Hematopoietic multipotent progenitor cell (in vitro differentiated cells): ENCODE data around the gene TPRN. TPM values are rescaled to one million over a fixed set of nuclear protein-coding genes. Genes with fewer than 3 reads are reported as not detected.

Experiments
- DNase-seq, 3 donors: peaks; one replicate each; pipeline ENCODE4 v3.0.0-alpha.2; 2011 to 2015; ENCODE audit warnings: low read depth in 2 of 3, low spot score in 2 of 3
- total RNA-seq: library from RNA; depleted of rRNA; stranded (reverse); fragments of >200 nt; gene quantifications from one replicate; pipeline ENCODE4 v1.2.3, GENCODE V29; 2012

TPRN gene
- total RNA-seq, 1 donor = 3.0 TPM

DNA sequence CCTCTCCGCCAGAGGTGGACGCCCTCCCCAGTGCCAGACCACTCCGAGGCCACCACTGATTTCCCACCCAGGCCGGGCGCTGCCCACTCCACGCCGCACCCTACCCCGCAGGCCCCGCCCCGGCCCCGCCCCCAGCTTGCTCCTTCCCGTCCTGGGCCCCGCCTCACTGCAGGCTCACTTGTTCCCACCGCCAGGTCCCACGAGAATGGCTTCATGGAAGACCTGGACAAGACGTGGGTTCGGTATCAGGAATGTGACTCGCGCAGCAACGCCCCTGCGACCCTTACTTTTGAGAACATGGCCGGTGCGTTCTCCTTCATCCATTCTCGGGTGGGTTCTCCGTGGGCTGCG, 37.2 kb downstream of the TPRN start:
- no peak for DNase-seq

DNA sequence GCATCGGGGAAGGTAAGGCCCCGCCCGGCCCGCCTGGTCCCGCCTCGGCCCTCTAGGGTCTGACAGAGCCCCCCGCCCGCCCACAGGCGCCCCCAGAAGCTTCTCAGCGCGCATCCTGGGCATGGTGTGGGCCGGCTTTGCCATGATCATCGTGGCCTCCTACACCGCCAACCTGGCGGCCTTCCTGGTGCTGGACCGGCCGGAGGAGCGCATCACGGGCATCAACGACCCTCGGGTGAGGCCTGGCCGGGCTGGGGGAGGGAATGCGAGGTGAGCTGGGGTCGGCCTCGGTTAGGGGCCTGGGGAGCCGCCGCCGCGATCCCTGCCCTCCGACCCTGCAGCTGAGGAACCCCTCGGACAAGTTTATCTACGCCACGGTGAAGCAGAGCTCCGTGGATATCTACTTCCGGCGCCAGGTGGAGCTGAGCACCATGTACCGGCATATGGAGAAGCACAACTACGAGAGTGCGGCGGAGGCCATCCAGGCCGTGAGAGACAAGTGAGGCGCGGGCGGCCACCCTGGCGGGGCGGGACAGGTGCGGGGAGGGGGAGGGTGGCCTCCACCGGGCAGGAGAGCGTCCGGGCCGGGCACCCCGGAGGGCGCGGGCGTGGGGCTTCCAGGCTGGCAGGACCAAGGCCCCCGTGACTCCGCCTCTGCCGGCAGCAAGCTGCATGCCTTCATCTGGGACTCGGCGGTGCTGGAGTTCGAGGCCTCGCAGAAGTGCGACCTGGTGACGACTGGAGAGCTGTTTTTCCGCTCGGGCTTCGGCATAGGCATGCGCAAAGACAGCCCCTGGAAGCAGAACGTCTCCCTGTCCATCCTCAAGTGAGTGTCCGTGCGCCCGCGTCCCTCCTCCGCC, 37.8 kb downstream of the TPRN start:
- no peak for DNase-seq

DNA sequence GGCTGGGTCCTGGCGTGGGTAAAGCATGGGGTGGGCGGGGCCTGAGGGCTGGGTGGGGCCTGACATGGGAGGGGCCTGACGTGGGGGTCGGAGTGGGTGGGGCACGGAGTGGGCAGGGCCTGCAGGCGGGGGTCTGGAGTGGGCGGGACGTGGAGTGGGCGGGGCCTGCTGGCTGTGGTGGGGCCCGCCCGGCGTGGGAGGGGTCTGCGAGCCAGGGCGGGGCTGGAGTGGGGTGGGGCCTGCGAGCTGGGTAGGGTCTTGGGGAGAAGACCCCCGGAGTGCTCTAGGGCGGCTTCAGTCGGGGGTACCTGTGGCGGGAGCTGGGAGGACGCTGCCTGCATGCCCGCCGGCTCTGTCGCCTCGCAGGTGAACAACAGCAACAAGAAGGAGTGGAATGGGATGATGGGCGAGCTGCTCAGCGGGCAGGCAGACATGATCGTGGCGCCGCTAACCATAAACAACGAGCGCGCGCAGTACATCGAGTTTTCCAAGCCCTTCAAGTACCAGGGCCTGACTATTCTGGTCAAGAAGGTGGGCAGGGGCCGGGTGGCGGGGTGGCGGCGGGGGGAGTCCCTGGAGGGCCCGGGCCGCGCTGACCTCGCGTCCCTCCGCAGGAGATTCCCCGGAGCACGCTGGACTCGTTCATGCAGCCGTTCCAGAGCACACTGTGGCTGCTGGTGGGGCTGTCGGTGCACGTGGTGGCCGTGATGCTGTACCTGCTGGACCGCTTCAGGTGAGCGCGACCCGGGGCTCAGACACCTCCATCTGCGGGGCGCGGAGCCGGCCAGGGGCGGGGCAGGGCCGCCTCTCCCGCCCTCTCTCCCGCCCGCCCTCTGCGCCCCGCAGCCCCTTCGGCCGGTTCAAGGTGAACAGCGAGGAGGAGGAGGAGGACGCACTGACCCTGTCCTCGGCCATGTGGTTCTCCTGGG, 38.7 kb downstream of the TPRN start:
- DNase-seq = no peak

DNA sequence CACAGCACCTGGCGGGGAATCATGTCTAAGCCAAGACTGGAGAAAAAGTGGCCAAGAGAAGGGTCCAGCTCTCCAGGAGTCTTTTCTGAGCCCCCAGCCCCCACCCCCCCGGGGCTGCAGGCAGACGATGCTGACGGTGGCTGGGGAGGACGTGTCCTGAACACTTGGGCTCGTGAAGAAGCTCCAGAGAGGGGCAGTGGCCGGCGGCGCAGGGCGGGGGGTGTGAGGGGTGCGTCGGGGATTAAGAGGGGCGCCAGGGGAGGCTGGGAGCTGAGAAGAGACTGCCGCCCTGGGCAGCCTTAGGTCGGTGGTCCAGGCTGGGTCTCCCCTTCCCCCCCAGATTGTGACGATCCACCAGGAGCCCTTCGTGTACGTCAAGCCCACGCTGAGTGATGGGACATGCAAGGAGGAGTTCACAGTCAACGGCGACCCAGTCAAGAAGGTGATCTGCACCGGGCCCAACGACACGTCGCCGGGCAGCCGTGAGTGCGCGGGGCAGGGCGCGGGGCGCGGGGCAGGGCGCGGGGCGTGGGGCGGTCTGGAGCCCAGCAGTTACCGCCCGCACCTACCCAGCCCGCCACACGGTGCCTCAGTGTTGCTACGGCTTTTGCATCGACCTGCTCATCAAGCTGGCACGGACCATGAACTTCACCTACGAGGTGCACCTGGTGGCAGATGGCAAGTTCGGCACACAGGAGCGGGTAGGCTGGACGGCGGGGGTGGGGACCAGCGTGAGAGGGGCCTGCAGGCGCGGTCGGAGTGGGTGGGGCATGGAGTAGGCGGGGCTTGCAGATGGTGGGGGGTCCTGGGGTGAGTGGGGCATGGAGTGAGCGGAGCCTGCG, 39.6 kb downstream of the TPRN start:
- DNase-seq = no peak

DNA sequence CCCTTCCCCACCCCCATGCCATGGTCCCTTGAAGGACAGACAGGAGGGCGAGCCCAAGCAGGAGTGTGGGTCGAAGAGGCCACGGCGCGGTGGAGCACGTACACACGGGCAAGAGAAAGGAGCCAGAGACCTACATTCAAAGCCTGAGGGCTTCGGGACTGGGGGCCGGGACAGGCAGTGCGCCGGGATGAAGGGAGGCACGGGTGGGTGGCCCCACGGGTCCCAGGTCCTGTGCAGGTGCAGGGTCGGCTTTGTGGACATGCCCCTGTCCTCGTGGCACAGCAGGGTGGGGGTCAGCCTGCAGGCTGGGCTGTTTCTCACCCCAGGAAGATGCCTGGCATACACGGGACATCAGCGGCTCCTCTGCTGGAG, 40.5 kb downstream of the TPRN start:
- no peak for DNase-seq

DNA sequence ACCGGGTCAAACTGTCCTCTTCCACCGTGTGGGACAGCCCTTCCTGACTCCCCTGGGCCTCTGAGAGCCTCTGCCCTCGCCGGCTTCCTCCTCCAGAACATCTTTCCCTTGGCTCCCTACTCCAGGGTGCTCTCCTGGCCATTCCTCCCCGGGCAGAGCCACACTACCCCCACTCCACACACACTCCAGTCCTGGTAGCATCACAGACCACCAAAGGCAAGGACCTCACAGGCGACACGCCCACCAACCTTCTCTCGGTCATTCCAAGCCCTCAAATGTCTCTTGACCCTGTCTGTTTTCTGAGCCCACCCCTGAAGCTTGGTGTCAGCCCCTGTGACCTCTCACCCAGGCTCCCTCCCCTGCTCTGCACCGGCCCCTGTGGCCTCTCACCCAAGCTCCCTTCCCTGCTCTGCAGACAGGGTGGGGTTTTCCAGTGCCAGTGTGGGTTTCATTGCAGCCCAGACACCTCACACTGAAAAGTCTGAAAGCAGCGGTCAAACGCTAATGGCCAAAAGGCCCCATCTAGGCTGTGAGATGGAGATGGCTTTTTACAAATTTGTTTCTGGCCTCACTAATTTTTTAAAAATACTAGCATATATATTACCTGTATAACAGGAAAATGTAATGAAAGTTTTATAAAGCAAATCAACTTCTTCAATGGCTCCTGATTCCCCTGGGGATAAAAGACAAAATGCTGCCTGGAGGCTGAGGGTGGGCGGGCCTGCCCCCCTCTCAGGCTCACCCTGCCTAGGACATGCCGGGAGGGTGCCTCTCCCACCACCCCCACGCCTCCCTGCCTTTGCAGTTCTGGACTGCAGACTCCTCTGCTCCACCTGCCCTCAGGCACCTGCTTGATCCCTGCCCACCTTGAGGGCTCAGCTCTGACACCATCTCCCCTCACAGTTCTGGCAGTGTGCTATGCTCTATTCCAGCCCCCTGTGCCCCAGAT, 41.2 kb downstream of the TPRN start:
- DNase-seq = no peak

DNA sequence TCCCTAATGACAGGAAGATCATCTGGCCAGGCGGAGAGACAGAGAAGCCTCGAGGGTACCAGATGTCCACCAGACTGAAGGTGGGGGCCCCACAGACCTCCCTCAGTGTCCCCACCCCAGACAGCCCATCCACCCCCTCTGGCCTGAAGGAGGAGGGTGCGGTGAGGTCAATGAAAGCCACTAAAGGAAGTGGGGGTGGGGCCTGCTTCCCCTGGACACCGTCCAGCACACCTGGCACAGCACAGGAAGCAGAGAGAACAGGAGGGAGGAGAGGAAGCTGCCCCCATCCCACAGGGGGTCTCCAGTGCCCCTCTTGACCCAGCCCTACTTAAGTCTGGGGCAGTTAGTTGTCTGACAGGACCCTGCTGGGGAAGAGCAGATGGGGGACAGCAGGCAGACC, 41.9 kb downstream of the TPRN start:
- no peak for DNase-seq

DNA sequence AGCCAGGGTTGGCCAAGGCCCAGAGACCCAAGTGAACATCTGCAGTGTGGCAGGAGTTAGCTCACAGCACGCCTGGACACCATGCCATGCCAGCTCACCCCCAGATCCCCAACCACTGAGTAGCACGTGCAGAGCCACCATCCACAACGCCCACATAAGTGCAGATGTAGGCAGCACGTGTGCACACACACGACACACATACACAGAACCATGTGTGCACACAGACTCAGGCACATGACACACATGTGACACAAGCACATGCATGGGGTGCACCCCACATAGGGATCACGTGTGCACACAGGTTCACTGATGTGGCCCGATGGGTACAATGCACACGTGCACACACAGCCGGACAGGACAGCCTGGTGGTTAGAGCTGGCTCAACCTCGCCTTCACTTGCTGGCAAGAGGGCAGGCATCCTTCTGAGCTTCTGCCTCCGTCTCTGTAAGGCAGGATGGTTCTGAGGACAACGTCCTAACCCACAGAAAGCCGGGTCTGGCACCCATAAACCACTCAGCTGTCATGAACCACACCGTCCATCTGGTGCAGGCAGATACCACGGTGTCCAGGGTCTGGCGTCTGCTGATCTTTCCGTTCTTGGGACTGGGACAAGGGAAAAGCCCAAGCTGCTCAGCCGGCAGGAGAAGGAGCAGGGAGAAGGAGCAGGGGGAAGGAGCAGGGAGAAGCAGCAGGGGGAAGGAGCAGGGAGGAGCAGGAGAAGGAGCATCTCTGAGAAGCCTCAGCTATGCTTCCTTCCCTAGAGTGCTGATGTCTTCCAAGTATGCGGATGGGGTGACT, 42.7 kb downstream of the TPRN start:
- DNase-seq = no peak

DNA sequence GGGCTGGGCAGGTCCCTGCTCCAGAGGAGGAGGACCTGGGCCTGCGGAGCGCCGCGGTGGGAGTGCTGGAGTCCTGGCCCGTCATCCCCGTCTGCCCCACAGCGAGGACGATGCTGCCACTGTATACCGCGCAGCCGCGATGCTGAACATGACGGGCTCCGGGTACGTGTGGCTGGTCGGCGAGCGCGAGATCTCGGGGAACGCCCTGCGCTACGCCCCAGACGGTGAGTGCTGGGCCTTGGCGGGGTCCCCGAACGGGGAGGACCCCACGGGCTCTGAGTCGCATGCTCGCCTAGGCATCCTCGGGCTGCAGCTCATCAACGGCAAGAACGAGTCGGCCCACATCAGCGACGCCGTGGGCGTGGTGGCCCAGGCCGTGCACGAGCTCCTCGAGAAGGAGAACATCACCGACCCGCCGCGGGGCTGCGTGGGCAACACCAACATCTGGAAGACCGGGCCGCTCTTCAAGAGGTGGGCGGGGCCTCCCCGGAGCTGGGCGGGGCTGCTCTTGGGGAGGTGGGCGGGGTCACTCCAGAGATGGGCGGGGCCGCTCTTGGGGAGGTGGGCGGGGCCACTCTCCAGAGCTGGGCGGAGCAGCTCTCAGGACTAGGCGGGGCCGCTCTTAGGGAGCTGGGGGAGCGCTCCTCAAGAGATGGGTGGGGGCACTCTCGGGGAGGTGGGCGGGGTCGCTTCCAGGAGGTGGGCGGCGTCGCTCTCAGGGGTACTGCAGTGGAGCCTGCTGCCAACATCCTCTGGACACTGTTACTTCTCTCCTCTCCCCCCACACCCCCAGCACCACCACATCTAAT, 43.8 kb downstream of the TPRN start:
- DNase-seq = peak; percentile 22 to 67 (median 48)

DNA sequence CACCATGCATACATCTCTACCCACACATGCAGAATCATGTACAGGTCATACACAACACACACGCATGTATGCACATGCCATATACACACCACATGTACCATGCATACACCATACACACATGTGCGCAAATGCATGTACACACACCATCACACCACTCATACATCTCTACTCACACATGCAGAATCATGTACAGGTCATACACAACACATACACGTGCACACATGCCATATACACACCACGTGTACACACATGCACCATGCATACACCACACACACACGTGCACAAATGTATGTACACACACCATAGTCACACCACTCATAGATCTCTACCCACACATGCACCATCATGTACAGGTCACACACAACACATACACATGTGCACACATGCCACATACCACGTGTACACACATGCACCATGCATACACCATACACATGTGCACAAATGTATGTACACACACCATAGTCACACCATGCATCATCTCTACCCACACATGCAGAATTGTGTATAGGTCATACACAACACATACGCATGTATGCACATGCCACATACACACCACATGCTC, 47.6 kb downstream of the TPRN start:
- no peak for DNase-seq

DNA sequence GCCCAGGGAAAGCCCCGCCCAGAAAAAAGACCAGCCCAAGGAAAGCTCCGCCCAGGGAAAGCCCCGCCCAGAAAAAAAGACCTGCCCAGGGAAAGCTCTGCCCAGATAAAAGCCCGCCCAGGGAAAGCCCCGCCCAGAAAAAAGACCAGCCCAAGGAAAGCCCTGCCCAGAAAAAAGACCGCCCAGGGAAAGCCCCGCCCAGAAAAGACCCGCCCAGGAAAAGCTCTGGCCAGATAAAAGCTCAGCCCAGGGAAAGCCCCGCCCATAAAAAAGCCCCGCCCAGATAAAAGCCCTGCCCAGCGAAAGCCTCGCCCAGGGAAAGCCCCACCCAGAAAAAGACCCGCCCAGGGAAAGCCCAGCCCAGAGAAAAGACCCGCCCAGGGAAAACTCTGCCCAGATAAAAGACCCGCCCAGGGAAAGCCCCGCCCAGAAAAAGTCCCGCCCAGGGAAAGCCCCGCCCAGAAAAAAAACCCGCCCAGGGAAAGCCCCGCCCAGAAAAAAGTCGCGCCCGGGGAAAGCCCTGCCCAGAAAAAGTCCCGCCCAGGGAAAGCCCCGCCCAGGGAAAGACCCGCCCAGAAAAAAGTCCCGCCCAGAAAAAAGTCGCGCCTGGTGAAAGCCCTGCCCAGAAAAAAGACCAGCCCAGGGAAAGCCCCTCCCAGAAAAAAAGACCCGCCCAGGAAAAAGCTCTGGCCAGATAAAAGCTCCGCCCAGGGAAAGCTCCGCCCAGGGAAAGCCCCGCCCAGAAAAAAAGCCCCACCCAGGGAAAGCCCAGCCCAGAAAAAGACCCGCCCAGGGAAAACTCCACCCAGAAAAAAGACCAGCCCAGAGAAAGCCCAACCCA, 49.7 kb downstream of the TPRN start:
- peak in 2 of 3 donors; percentile 45 to 70 for DNase-seq

DNA sequence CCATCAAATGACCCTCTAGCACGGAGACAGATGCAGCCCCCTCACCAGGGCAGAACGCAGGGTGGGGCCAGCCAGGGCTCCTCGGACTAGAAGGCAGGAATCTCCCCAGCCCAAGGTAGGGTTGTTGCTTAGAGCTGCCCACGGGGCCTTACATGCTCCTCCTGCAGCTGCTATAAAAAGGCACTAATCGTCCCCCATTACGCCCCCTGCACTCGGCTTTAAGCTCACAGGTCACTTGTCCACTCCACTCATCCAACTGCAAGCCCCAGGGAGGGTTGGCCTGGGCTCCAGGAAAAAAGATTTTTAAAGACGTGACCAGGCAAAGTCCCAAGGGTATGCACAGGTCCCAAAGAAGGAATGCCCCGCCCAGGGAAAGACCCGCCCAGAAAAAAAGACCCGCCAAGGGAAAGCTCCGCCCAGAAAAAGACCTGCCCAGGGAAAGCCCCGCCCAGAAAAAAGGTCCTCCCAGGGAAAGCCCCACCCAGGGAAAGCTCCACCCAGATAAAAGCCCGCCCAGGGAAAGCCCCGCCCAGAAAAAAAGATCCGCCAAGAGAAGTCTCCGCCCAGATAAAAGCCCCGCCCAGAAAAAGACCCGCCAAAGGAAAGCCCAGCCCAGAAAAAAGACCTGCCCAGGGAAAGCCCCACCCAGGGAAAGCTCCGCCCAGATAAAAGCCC, 50.5 kb downstream of the TPRN start:
- no peak for DNase-seq

DNA sequence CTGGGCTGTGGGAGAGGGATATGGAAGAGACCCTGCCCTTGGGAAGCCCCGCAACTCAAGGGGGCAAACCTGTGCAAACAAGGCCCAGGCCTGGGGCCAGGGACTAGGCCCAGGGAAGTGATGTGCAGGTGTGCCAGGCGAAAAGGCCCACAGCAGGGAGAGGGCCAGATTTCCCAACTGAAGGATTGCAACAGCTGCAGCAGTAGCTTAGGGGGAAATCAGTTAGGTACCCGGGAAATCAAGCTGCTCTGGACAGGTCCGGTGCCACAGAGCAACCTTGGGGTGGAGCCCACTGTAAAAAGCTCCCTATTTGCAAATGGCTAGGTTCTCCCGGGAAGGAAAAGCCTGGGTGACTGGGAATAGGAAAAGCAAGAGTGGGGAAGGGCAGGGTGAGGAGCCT, 51.2 kb downstream of the TPRN start:
- no peak for DNase-seq

DNA sequence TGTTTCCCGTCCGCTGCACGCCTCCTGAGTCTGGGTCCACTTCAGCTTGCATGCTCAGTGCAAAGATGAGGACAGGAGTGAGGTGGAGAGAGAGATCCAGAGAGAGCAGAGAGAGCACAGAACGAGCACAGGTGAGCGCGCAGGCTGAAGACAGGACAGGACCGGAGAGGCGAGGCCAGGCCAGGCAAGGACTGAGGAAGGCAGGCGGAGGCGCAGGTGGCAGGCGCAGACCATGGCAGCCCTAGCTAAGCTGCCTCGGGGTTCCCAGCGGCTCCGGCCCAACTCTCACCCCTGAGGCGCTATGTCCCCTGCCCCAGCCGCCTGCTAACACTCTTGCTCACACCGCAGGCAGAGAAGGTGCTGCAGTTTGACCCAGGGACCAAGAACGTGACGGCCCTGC, 51.9 kb downstream of the TPRN start:
- no peak for DNase-seq

DNA sequence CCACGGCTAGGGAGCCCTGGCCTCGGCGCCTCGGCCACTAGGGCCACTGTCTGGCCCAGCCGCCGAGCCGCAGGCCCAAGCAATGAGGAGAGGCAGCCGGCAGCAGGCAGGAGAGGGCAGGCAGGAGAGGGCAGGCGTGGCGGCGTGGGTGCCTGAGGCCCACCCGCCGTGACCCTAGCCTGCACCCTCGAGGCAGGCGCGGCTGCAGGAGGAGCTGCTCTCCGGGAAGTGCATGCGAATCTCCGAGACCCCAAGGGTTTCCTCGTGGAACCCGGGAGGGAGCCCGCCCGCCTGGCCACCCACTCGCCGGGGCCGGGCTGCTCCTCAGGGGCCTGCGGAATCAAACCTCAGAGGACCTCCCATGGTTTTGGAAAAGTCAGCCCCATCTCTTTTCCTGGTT, 52.3 kb downstream of the TPRN start:
- DNase-seq = no peak

DNA sequence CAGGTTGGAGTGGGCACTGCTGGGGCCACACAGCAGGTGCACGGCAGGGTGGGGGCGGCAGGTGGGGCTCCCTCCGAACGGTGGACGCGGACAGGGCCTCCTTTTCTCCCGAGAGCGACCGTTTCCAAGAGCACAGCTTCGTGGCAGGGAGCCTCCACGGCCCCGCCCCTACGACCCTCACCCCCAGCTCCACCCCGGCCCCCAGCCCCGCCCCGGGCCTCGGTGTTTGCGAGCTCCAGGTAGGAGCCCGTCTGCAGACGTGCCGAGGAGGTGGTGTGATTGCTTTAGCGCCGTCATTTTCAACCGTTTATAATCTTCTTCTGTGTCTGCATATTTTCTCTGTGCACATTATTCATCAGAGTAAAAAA, 52.8 kb downstream of the TPRN start:
- no peak for DNase-seq
